ENCODE results near the gene C1QL1.

The C1QL1 gene

GRCh38 chr17:44968225-44969143 is at the start of gene C1QL1:
Gene C1QL1, minus strand, starts transcription at chr17:44968303. Its CDS starts 255 bp downstream, at chr17:44968048.
- no peak for DNase-seq

- DNase-seq, result no peak
Measured at GRCh38 chr17:45016823-45017222, 48.7 kb upstream of the C1QL1 start.

- DNase-seq, result no peak
Measured at GRCh38 chr17:45016237-45016636, 48.1 kb upstream of the C1QL1 start.

- peak; percentile 44 for DNase-seq
Measured at GRCh38 chr17:45013021-45013997, 45.2 kb upstream of the C1QL1 start.

- no peak for DNase-seq
Measured at GRCh38 chr17:45011767-45012166, 43.7 kb upstream of the C1QL1 start.

GRCh38 chr17:45009676-45010467 is 41.8 kb upstream of the C1QL1 start:
- DNase-seq, result no peak

GRCh38 chr17:45008216-45008615 is 40.1 kb upstream of the C1QL1 start:
- DNase-seq, result no peak

GRCh38 chr17:45006927-45007461 is 38.9 kb upstream of the C1QL1 start:
- DNase-seq, result no peak

- DNase-seq, result no peak
Measured at GRCh38 chr17:45005700-45006099, 37.6 kb upstream of the C1QL1 start.

GRCh38 chr17:45004388-45004787 is 36.3 kb upstream of the C1QL1 start:
- no peak for DNase-seq

- no peak for DNase-seq
Measured at GRCh38 chr17:45003877-45004276, 35.8 kb upstream of the C1QL1 start.

- no peak for DNase-seq
Measured at GRCh38 chr17:45001310-45001709, 33.2 kb upstream of the C1QL1 start.

- DNase-seq, result no peak
Measured at GRCh38 chr17:44999433-44999832, 31.3 kb upstream of the C1QL1 start.

GRCh38 chr17:44998646-44999045 is 30.5 kb upstream of the C1QL1 start:
- DNase-seq, result no peak

GRCh38 chr17:44997733-44998520 is 29.8 kb upstream of the C1QL1 start:
- no peak for DNase-seq

- no peak for DNase-seq
Measured at GRCh38 chr17:44996304-44996703, 28.2 kb upstream of the C1QL1 start.

- no peak for DNase-seq
Measured at GRCh38 chr17:44995436-44996001, 27.4 kb upstream of the C1QL1 start.

- no peak for DNase-seq
Measured at GRCh38 chr17:44992242-44992939, 24.3 kb upstream of the C1QL1 start.

- DNase-seq, result no peak
Measured at GRCh38 chr17:44990994-44991393, 22.9 kb upstream of the C1QL1 start.

- no peak for DNase-seq
Measured at GRCh38 chr17:44989552-44990138, 21.5 kb upstream of the C1QL1 start.
